H9 (cell line): ENCODE results near the gene FGF6. TPM values are rescaled to one million over a fixed set of nuclear protein-coding genes. Genes with fewer than 3 reads are reported as not detected.

Source experiments
- DNase-seq: peaks from one replicate; pipeline ENCODE4 v3.0.0-alpha.2; 2017
- H2AFZ ChIP-seq: one replicate; pipeline ENCODE4 v1.6.1; 2013; ENCODE audit warnings: mild to moderate bottlenecking, low read length, control low read depth, moderate library complexity
- H2AK5ac ChIP-seq: 2 replicates; pipeline ENCODE4 v1.6.1; 2013; ENCODE audit warnings: low read length, control low read depth, mixed read lengths; ENCODE audit not compliant: insufficient read length
- H2BK120ac ChIP-seq: one replicate; pipeline ENCODE4 v1.6.1; 2013; ENCODE audit warnings: low read depth, mild to moderate bottlenecking, low read length, control low read depth, inconsistent platforms; ENCODE audit not compliant: poor library complexity, severe bottlenecking
- H2BK12ac ChIP-seq: 2 replicates; pipeline ENCODE4 v1.6.1; 2013; ENCODE audit warnings: low read length, control low read depth, mixed read lengths, low read depth; ENCODE audit not compliant: insufficient read length
- H2BK15ac ChIP-seq: 2 replicates; pipeline ENCODE4 v1.6.1; 2013; ENCODE audit warnings: low read depth, low read length, control low read depth
- H2BK20ac ChIP-seq: one replicate; pipeline ENCODE4 v1.6.1; 2013; ENCODE audit warnings: low read depth, mild to moderate bottlenecking, low read length, control low read depth, inconsistent platforms; ENCODE audit not compliant: poor library complexity, severe bottlenecking
- H2BK5ac ChIP-seq: 2 replicates; pipeline ENCODE4 v1.6.1; 2013; ENCODE audit warnings: low read length, control low read depth, mixed read lengths; ENCODE audit not compliant: insufficient read length
- H3K14ac ChIP-seq: 2 replicates; pipeline ENCODE4 v1.6.1; 2013; ENCODE audit warnings: low read length, control low read depth; ENCODE audit not compliant: insufficient read depth
- H3K18ac ChIP-seq: 2 replicates; pipeline ENCODE4 v1.6.1; 2013; ENCODE audit warnings: low read depth, mild to moderate bottlenecking, mixed read lengths, low read length, control low read depth; ENCODE audit not compliant: insufficient read length
- H3K23ac ChIP-seq: 2 replicates; pipeline ENCODE4 v1.6.1; 2013; ENCODE audit warnings: low read length, control low read depth, mixed read lengths, low read depth; ENCODE audit not compliant: insufficient read length
- H3K23me2 ChIP-seq: 2 replicates; pipeline ENCODE4 v1.6.1; 2013; ENCODE audit warnings: low read depth, mild to moderate bottlenecking, mixed read lengths, low read length, control low read depth; ENCODE audit not compliant: insufficient read length, poor library complexity, severe bottlenecking
- H3K27ac ChIP-seq: 2 replicates; pipeline ENCODE4 v1.5.1; 2013; ENCODE audit warnings: low read length, control low read depth, mixed read lengths, low read depth; ENCODE audit not compliant: insufficient read length
- H3K27me3 ChIP-seq: 2 replicates; pipeline ENCODE4 v1.6.1; 2013; ENCODE audit warnings: low read length, control low read depth, inconsistent platforms; ENCODE audit not compliant: insufficient read depth
- H3K4ac ChIP-seq: 2 replicates; pipeline ENCODE4 v1.6.1; 2013; ENCODE audit warnings: low read depth, mild to moderate bottlenecking, control low read depth, inconsistent platforms, low read length, moderate library complexity
- H3K4me1 ChIP-seq: 2 replicates; pipeline ENCODE4 v1.6.1; 2013; ENCODE audit warnings: low read length, control low read depth, inconsistent platforms; ENCODE audit not compliant: insufficient read depth
- H3K4me2 ChIP-seq: 2 replicates; pipeline ENCODE4 v1.6.1; 2013; ENCODE audit warnings: low read length, control low read depth, mixed read lengths; ENCODE audit not compliant: insufficient read length, insufficient read depth
- H3K56ac ChIP-seq: 2 replicates; pipeline ENCODE4 v1.6.1; 2013; ENCODE audit warnings: low read depth, mild to moderate bottlenecking, mixed read lengths, low read length, control low read depth; ENCODE audit not compliant: insufficient read length
- H3K79me1 ChIP-seq: 2 replicates; pipeline ENCODE4 v1.6.1; 2013; ENCODE audit warnings: low read depth, mild to moderate bottlenecking, moderate library complexity, low read length, control low read depth, inconsistent platforms; ENCODE audit not compliant: insufficient read depth, poor library complexity, severe bottlenecking
- H3K79me2 ChIP-seq: 2 replicates; pipeline ENCODE4 v1.6.1; 2013; ENCODE audit warnings: low read length, control low read depth, inconsistent platforms; ENCODE audit not compliant: insufficient read depth
- H3K9ac ChIP-seq: 2 replicates; pipeline ENCODE4 v1.6.1; 2013; ENCODE audit warnings: low read length, control low read depth, mixed read lengths; ENCODE audit not compliant: insufficient read length; ENCODE audit errors: extremely low read depth
- H3K9me3 ChIP-seq: one replicate; pipeline ENCODE4 v1.6.1; 2013; ENCODE audit warnings: low read depth, low read length, inconsistent platforms; ENCODE audit not compliant: control insufficient read depth
- H3T11ph ChIP-seq: one replicate; pipeline ENCODE4 v1.6.1; 2013; ENCODE audit warnings: mild to moderate bottlenecking, low read length, control low read depth, inconsistent platforms
- H4K20me1 ChIP-seq: one replicate; pipeline ENCODE4 v1.6.1; 2013; ENCODE audit not compliant: control insufficient read depth, insufficient read length, insufficient read depth
- H4K5ac ChIP-seq: 2 replicates; pipeline ENCODE4 v1.6.1; 2013; ENCODE audit warnings: low read depth, mild to moderate bottlenecking, mixed read lengths, low read length, control low read depth; ENCODE audit not compliant: insufficient read length
- H4K8ac ChIP-seq: replicated peaks from 2 replicates; pipeline ENCODE4 v1.6.1; 2013; ENCODE audit warnings: low read length, control low read depth, mixed read lengths, low read depth; ENCODE audit not compliant: insufficient read length
- H4K91ac ChIP-seq: 2 replicates; pipeline ENCODE4 v1.6.1; 2013; ENCODE audit warnings: low read depth, mild to moderate bottlenecking, moderate library complexity, mixed read lengths, low read length, control low read depth; ENCODE audit not compliant: insufficient read length
- H3K27ac Mint-ChIP-seq, 3 experiments: 2 replicates in 2 of 3; 3 replicates in 1 of 3; pipeline ENCODE4 v1.8.0; 2020 to 2021; ENCODE audit warnings: mixed read lengths in 3 of 3, mild to moderate bottlenecking in 1 of 3, moderate library complexity in 1 of 3
- H3K27me3 Mint-ChIP-seq: 2 replicates; pipeline ENCODE4 v1.8.0; 2021; ENCODE audit warnings: low read depth, mild to moderate bottlenecking, moderate library complexity, mixed read lengths
- H3K36me3 Mint-ChIP-seq, 3 experiments: 2 replicates in 2 of 3; 3 replicates in 1 of 3; pipeline ENCODE4 v1.8.0; 2020 to 2021; ENCODE audit warnings: low read depth in 3 of 3, mixed read lengths in 3 of 3; ENCODE audit not compliant: insufficient read depth in 1 of 3
- H3K4me1 Mint-ChIP-seq, 2 experiments: 2 replicates each; pipeline ENCODE4 v1.8.0; 2020; ENCODE audit warnings: mixed read lengths in 2 of 2
- H3K4me3 Mint-ChIP-seq, 2 experiments: 2 replicates in 1 of 2; 3 replicates in 1 of 2; pipeline ENCODE4 v1.8.0; 2020 to 2021; ENCODE audit warnings: mild to moderate bottlenecking in 2 of 2, mixed read lengths in 2 of 2, moderate library complexity in 1 of 2
- H3K9me3 Mint-ChIP-seq, 2 experiments: 2 replicates in 1 of 2; 3 replicates in 1 of 2; pipeline ENCODE4 v1.8.0; 2020; ENCODE audit warnings: mild to moderate bottlenecking in 2 of 2, mixed read lengths in 2 of 2, moderate library complexity in 1 of 2
- CTCF ChIP-seq: fragments of 200-600 bp; sonication (generic); conservative IDR thresholded peaks from 3 replicates; pipeline ENCODE4 v1.8.0; 2021; ENCODE audit warnings: antibody characterized with exemption, mild to moderate bottlenecking
- WGBS: extraction: QIAGEN DNeasy Blood & Tissue Kit; methylation state at CpG from one replicate; pipeline ENCODE4 v1.1.7; 2013; ENCODE audit warnings: missing lambda C conversion rate, low lambda C conversion rate, mixed read lengths; ENCODE audit not compliant: insufficient read length; ENCODE audit errors: extremely low coverage; 5-methylcytosine and 5-hydroxymethylcytosine counted together
- total RNA-seq: library from RNA; stranded (reverse); gene quantifications from 2 replicates; pipeline ENCODE4 v1.2.1, GENCODE V29; 2021

Gene FGF6
- total RNA-seq, 1 experiment from 2014 or later: not detected

- no peak for TF ChIP-seq CTCF
Measured at GRCh38 chr12:4401117-4401516, 44.5 kb downstream of the FGF6 start.

More at GRCh38 chr12:4401117-4401516, 44.5 kb downstream of the FGF6 start:
- H3K4me2 ChIP-seq: no peak overlapping the region
- H2BK5ac ChIP-seq: no peak overlapping the region
- no peaks in the 10 kb centered on the region for H3K27me3 ChIP-seq
- H3K23ac ChIP-seq: no peak overlapping the region
- no peaks in the 10 kb centered on the region for H3K79me2 ChIP-seq
- Mint-ChIP-seq H3K4me3 (no peak overlapping the region), H3K36me3 (peaks cover 0 to 8% (median 0%) of the 10 kb centered on the region in 3 experiments; a peak in 1 of 7 replicates), H3K9me3 (peaks cover 10 to 11% of the 10 kb centered on the region in 2 experiments), H3K27me3 (peaks cover 5% of the 10 kb centered on the region; the same call in 1 of the 2 replicates), H3K4me1 (peaks cover 3 to 6% of the 10 kb centered on the region in 2 experiments; a peak in 3 of 4 replicates), H3K27ac (no peak overlapping the region)
- H3K18ac ChIP-seq: no peak overlapping the region
- H3K79me1 ChIP-seq: no peaks in the 10 kb centered on the region
- no peak overlapping the region for H4K5ac ChIP-seq
- no peak overlapping the region for H2BK12ac ChIP-seq
- H3K4me1 ChIP-seq: no peaks in the 10 kb centered on the region
- H2BK15ac ChIP-seq: no peak overlapping the region
- DNase-seq: no peak
- H3K9me3 ChIP-seq: no peaks in the 10 kb centered on the region
- no peak overlapping the region for H4K8ac ChIP-seq
- H3K14ac ChIP-seq: no peak overlapping the region
- H2AFZ ChIP-seq: no peak overlapping the region
- H4K20me1 ChIP-seq: no peaks in the 10 kb centered on the region
- no peak overlapping the region for H2BK120ac ChIP-seq
- H3K23me2 ChIP-seq: no peaks in the 10 kb centered on the region
- no peak overlapping the region for H2BK20ac ChIP-seq
- H3T11ph ChIP-seq: no peak overlapping the region
- no peak overlapping the region for H4K91ac ChIP-seq
- no peak overlapping the region for H3K27ac ChIP-seq
- WGBS: no CpG with 5 or more reads among the region's 3 CpGs
- H3K4ac ChIP-seq: no peak overlapping the region
- no peak overlapping the region for H2AK5ac ChIP-seq
- H3K9ac ChIP-seq: no peak overlapping the region
- no peak overlapping the region for H3K56ac ChIP-seq
